B cell (primary cell): ENCODE data around the gene EFNA5.

Experiments used
- EZH2 ChIP-seq: IDR thresholded peaks from 2 replicates; pipeline ENCODE4 v1.6.1; 2012; ENCODE audit warnings: borderline replicate concordance, low read depth, mild to moderate bottlenecking, moderate library complexity, low read length; ENCODE audit not compliant: insufficient read depth, poor library complexity, severe bottlenecking
- TF ChIP-seq, protein P1 (sequence below): fragments of 200-600 bp; IDR thresholded peaks from one replicate; pipeline ENCODE4 v1.8.0; 2022; ENCODE audit warnings: antibody characterized with exemption, mild to moderate bottlenecking

DNA sequence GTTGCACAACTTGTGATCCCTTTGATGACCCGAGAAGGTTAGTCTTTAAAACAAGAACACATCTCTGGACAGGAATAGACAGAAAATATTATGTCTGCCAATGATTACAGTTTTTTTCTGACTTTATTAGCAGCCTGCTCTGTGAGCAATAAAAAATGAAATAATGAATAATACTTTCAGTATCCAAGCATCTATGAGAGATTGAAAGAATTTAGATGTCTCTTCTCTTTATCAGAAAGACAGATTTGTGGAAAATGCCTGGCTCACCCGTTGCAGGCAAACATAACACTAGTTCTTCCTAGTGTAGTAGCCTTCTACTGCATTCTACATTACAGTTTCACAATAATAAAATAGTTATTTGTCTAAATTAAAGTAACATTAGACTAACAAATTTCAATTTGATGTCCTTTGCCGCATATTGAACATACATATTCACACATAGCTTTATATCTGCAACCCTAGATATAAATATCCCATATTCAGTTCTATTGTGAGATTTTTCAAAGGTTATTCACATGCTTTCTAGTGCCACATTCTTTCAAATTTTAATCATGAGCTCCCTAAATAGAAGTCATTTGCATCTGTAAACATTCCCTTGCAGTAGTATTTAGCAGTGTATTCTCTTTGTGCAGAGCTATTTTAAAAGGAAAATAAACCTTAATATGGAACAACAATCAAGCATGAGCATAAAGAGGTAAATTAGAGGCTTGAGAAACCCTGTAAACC is 267.3 kb downstream of the EFNA5 start:
- TF ChIP-seq, protein P1, sequence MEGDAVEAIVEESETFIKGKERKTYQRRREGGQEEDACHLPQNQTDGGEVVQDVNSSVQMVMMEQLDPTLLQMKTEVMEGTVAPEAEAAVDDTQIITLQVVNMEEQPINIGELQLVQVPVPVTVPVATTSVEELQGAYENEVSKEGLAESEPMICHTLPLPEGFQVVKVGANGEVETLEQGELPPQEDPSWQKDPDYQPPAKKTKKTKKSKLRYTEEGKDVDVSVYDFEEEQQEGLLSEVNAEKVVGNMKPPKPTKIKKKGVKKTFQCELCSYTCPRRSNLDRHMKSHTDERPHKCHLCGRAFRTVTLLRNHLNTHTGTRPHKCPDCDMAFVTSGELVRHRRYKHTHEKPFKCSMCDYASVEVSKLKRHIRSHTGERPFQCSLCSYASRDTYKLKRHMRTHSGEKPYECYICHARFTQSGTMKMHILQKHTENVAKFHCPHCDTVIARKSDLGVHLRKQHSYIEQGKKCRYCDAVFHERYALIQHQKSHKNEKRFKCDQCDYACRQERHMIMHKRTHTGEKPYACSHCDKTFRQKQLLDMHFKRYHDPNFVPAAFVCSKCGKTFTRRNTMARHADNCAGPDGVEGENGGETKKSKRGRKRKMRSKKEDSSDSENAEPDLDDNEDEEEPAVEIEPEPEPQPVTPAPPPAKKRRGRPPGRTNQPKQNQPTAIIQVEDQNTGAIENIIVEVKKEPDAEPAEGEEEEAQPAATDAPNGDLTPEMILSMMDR = no peak
- TF ChIP-seq EZH2 = no peak
